MCF 10A (cell line): ENCODE results near the gene CYSLTR2. TPM values are rescaled to one million over a fixed set of nuclear protein-coding genes. Genes with fewer than 3 reads are reported as not detected.

Experiments
- BruUV-seq: library from RNA; stranded (reverse); fragments of 400-500 nt; replicated peaks from 2 replicates; lab custom pipeline; 2021; lab: Mats Ljungman, UMichigan
- CTCF ChIA-PET: fragments of 300-600 bp; sonication (Branson Sonifier 250); formaldehyde crosslinking; extraction: SDS; loops from one replicate; lab custom pipeline; 2021; ENCODE audit warnings: antibody characterized with exemption, inconsistent platforms; lab: Yijun Ruan, JAX
- POLR2A ChIA-PET: fragments of 300-600, 350-650 bp; sonication (Branson Sonifier 250); formaldehyde crosslinking; extraction: SDS; loops from one replicate; lab custom pipeline; 2020; ENCODE audit warnings: antibody characterized with exemption, inconsistent platforms; lab: Yijun Ruan, JAX
- DNase-seq: peaks from one replicate; pipeline ENCODE4 v3.0.0-alpha.2; 2018; ENCODE audit not compliant: unreplicated experiment
- H3K27ac Mint-ChIP-seq: one replicate; pipeline ENCODE4 v1.8.0; 2022; ENCODE audit warnings: mild to moderate bottlenecking, low read depth, mixed read lengths; ENCODE audit not compliant: unreplicated experiment
- H3K27me3 Mint-ChIP-seq: one replicate; pipeline ENCODE4 v1.8.0; 2022; ENCODE audit warnings: mixed read lengths; ENCODE audit not compliant: insufficient read depth, unreplicated experiment
- H3K36me3 Mint-ChIP-seq: one replicate; pipeline ENCODE4 v1.8.0; 2022; ENCODE audit warnings: mild to moderate bottlenecking, moderate library complexity, mixed read lengths; ENCODE audit not compliant: insufficient read depth, unreplicated experiment
- H3K4me1 Mint-ChIP-seq: one replicate; pipeline ENCODE4 v1.8.0; 2022; ENCODE audit warnings: mixed read lengths; ENCODE audit not compliant: insufficient read depth, unreplicated experiment
- H3K4me3 Mint-ChIP-seq: one replicate; pipeline ENCODE4 v1.8.0; 2022; ENCODE audit warnings: mild to moderate bottlenecking, moderate library complexity, mixed read lengths; ENCODE audit not compliant: unreplicated experiment
- H3K9me3 Mint-ChIP-seq: one replicate; pipeline ENCODE4 v1.8.0; 2022; ENCODE audit warnings: mixed read lengths; ENCODE audit not compliant: unreplicated experiment
- intact Hi-C: fragments of 100-400 bp; cut with micrococcal nuclease; formaldehyde crosslinking; loops from 2 replicates; pipeline ENCODE4 v1.14.1; 2022
- total RNA-seq: library from RNA; stranded (reverse); gene quantifications from 2 replicates; pipeline ENCODE4 v1.2.3, GENCODE V29; 2022
- TF ChIP-seq, protein P1 (sequence below): fragments of 200-600 bp; IDR thresholded peaks from one replicate; pipeline ENCODE4 v1.8.0; 2022; ENCODE audit warnings: antibody characterized with exemption, mild to moderate bottlenecking; ENCODE audit not compliant: unreplicated experiment

The CYSLTR2 gene
- total RNA-seq, 1 experiment from 2014 or later, result not detected

- intact Hi-C loops, result no loop called here
- CTCF ChIA-PET, result no interaction called here
- no TSS peak for BruUV-seq
- no peak overlapping the region for H3K4me3 Mint-ChIP-seq
- TF ChIP-seq, protein P1, sequence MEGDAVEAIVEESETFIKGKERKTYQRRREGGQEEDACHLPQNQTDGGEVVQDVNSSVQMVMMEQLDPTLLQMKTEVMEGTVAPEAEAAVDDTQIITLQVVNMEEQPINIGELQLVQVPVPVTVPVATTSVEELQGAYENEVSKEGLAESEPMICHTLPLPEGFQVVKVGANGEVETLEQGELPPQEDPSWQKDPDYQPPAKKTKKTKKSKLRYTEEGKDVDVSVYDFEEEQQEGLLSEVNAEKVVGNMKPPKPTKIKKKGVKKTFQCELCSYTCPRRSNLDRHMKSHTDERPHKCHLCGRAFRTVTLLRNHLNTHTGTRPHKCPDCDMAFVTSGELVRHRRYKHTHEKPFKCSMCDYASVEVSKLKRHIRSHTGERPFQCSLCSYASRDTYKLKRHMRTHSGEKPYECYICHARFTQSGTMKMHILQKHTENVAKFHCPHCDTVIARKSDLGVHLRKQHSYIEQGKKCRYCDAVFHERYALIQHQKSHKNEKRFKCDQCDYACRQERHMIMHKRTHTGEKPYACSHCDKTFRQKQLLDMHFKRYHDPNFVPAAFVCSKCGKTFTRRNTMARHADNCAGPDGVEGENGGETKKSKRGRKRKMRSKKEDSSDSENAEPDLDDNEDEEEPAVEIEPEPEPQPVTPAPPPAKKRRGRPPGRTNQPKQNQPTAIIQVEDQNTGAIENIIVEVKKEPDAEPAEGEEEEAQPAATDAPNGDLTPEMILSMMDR, result no peak
- POLR2A ChIA-PET, result no interaction called here
- H3K36me3 Mint-ChIP-seq, result no peaks in the 10 kb centered on the region
- H3K27me3 Mint-ChIP-seq, result no peaks in the 10 kb centered on the region
- DNase-seq, result no peak
- no peaks in the 10 kb centered on the region for H3K4me1 Mint-ChIP-seq
- peaks cover 16% of the 10 kb centered on the region for H3K9me3 Mint-ChIP-seq
- no peak overlapping the region for H3K27ac Mint-ChIP-seq
Measured at GRCh38 chr13:48624016-48624415, 29.7 kb upstream of the CYSLTR2 start.

- Mint-ChIP-seq H3K4me1 (no peaks in the 10 kb centered on the region), H3K27ac (no peak overlapping the region), H3K36me3 (no peaks in the 10 kb centered on the region), H3K9me3 (peaks cover 22% of the 10 kb centered on the region), H3K27me3 (no peaks in the 10 kb centered on the region), H3K4me3 (no peak overlapping the region)
- intact Hi-C loops, result no loop called here
- CTCF ChIA-PET, result interaction anchor here (0.5 to 1.5 kb wide), 3 partner anchors 12 to 918 kb away, joined by 3 read pairs; no protein-coding TSS in a partner anchor
- BruUV-seq, result no TSS peak
- TF ChIP-seq, protein P1, result no peak
- DNase-seq, result peak; percentile 30
- POLR2A ChIA-PET, result no interaction called here
Measured at GRCh38 chr13:48624858-48625257, 28.9 kb upstream of the CYSLTR2 start.

GRCh38 chr13:48625413-48626076 is 28.2 kb upstream of the CYSLTR2 start:
- Mint-ChIP-seq H3K27ac (no peak overlapping the region), H3K36me3 (no peaks in the 10 kb centered on the region), H3K4me1 (no peaks in the 10 kb centered on the region), H3K4me3 (no peak overlapping the region), H3K27me3 (no peaks in the 10 kb centered on the region), H3K9me3 (peaks cover 22% of the 10 kb centered on the region)
- BruUV-seq, result no TSS peak
- CTCF ChIA-PET, result interaction anchor here (0.5 to 1.5 kb wide), 4 partner anchors 11 to 919 kb away, joined by 3 read pairs; no protein-coding TSS in a partner anchor
- intact Hi-C loops, result no loop called here
- POLR2A ChIA-PET, result no interaction called here
- TF ChIP-seq, protein P1, result no peak
- no peak for DNase-seq

- Mint-ChIP-seq H3K4me3 (no peak overlapping the region), H3K27me3 (no peaks in the 10 kb centered on the region), H3K4me1 (no peaks in the 10 kb centered on the region), H3K27ac (no peak overlapping the region), H3K36me3 (no peaks in the 10 kb centered on the region), H3K9me3 (peaks cover 19% of the 10 kb centered on the region)
- intact Hi-C loops, result no loop called here
- POLR2A ChIA-PET, result no interaction called here
- DNase-seq, result no peak
- TF ChIP-seq, protein P1, result no peak
- CTCF ChIA-PET, result interaction anchor here (0.6 kb wide), 1 partner anchor 40 kb away, joined by 3 read pairs; no protein-coding TSS in a partner anchor
- no TSS peak for BruUV-seq
Measured at GRCh38 chr13:48626077-48626449, 27.7 kb upstream of the CYSLTR2 start.
